Adrenal gland (tissue), 5 donors: Measurements from ENCODE around the gene ATP8A2.

Source experiments
- CTCF ChIP-seq, 6 experiments: fragments of 450-650 bp in 4 of 6; fragments of 200-600 bp in 2 of 6; sonication (generic) in 1 of 6; IDR thresholded peaks; 1 replicate in 5 of 6; 2 replicates in 1 of 6; pipeline versions ENCODE4 v1.5.1 to v1.8.0; 2016 to 2021; ENCODE audit warnings: antibody characterized with exemption in 6 of 6, mild to moderate bottlenecking in 2 of 6, moderate library complexity in 1 of 6
- POLR2A ChIP-seq, 2 donors: fragments of 450-650 bp; IDR thresholded peaks; one replicate each; pipeline ENCODE4 v1.6.1; 2017; ENCODE audit warnings: antibody characterized with exemption in 2 of 2, mild to moderate bottlenecking in 2 of 2, moderate library complexity in 1 of 2
- donor health status: DM: no; HTN: no; CAD: no.

- no peak for TF ChIP-seq POLR2A (IDR thresholded peaks at IDR 0.05)
- no peak for TF ChIP-seq CTCF (IDR thresholded peaks at IDR 0.05)
Measured at GRCh38 chr13:25372284-25373081, 709 bp downstream of the ATP8A2 start.
